Panc1 (cell line): ENCODE results near the gene ERC2. TPM values are rescaled to one million over a fixed set of nuclear protein-coding genes. Genes with fewer than 3 reads are reported as not detected.

ENCODE experiments used
- ATAC-seq: fragments of 200-7000 bp; cut with Tn5 transposase; 2 replicates; pipeline ENCODE4 v1.9.1; 2020; ENCODE audit warnings: mild to moderate bottlenecking, moderate library complexity
- BruUV-seq: library from RNA; stranded (reverse); fragments of 400-500 nt; replicated peaks from 2 replicates; lab custom pipeline; 2021; lab: Mats Ljungman, UMichigan
- CTCF ChIA-PET: fragments of 300-600 bp; sonication (Branson Sonifier 250); formaldehyde crosslinking; loops from one replicate; lab custom pipeline; 2022; ENCODE audit warnings: antibody characterized with exemption; lab: Charles Lee
- POLR2A ChIA-PET: fragments of 300-600 bp; sonication (Branson Sonifier 250); formaldehyde crosslinking; loops from one replicate; lab custom pipeline; 2022; ENCODE audit warnings: antibody characterized with exemption; lab: Charles Lee
- DNase-seq: peaks from one replicate; pipeline ENCODE4 v3.0.0-alpha.2; 2010; ENCODE audit warnings: low read depth, low spot score
- H3K27ac ChIP-seq: 2 replicates; pipeline ENCODE4 v1.5.1; 2011; ENCODE audit warnings: mild to moderate bottlenecking, low read length, inconsistent platforms
- H3K27me3 ChIP-seq: fragments of 200-500 bp; sonication (Bioruptor generic); 2 replicates; pipeline ENCODE4 v1.6.0; 2014; ENCODE audit warnings: low read length, inconsistent platforms; ENCODE audit not compliant: control insufficient read depth, insufficient read depth
- H3K36me3 ChIP-seq: fragments of 200-500 bp; sonication (Bioruptor generic); 2 replicates; pipeline ENCODE4 v1.5.1; 2014; ENCODE audit warnings: inconsistent platforms, mild to moderate bottlenecking, low read length, moderate library complexity; ENCODE audit not compliant: control insufficient read depth, insufficient read depth
- H3K4me1 ChIP-seq: 2 replicates; pipeline ENCODE4 v1.5.1; 2011; ENCODE audit warnings: inconsistent platforms, mild to moderate bottlenecking, low read length, moderate library complexity; ENCODE audit not compliant: control insufficient read depth, insufficient read depth
- H3K4me3 ChIP-seq, 2 experiments: 2 replicates each; pipeline ENCODE4 v1.5.1; 2011 to 2012; ENCODE audit warnings: low read depth in 2 of 2, low read length in 2 of 2, mild to moderate bottlenecking in 2 of 2, inconsistent platforms in 1 of 2, moderate library complexity in 1 of 2
- H3K9me3 ChIP-seq: fragments of 200-500 bp; sonication (Bioruptor generic); 2 replicates; pipeline ENCODE4 v1.5.1; 2014; ENCODE audit warnings: low read depth, mild to moderate bottlenecking, inconsistent platforms, low read length, moderate library complexity; ENCODE audit not compliant: control insufficient read depth, insufficient read depth
- POLR2AphosphoS5 ChIP-seq: IDR thresholded peaks from 2 replicates; pipeline ENCODE4 v1.6.1; 2012; ENCODE audit warnings: mild to moderate bottlenecking, low read depth, low read length, moderate library complexity
- SIN3A ChIP-seq: IDR thresholded peaks from 2 replicates; pipeline ENCODE4 v1.6.1; 2012; ENCODE audit warnings: low read depth, mild to moderate bottlenecking, low read length, moderate library complexity, borderline replicate concordance; ENCODE audit not compliant: insufficient read depth
- in situ Hi-C: cut with HindIII; loops from 2 replicates; pipeline ENCODE4 v1.10.0; 2016; ENCODE audit warnings: low sequenced_read_pairs, low pct_unique_long_range_greater_than_20kb
- intact Hi-C: fragments of 100-400 bp; cut with micrococcal nuclease; formaldehyde crosslinking; loops from one replicate; pipeline ENCODE4 v1.10.0; 2022; ENCODE audit not compliant: unreplicated experiment
- total RNA-seq: library from RNA; stranded (reverse); gene quantifications from one replicate; pipeline ENCODE4 v1.2.1, GENCODE V29; 2021; ENCODE audit not compliant: unreplicated experiment
- TF ChIP-seq, protein P1 (sequence below): fragments of 450-650 bp; IDR thresholded peaks from 2 replicates; pipeline ENCODE4 v1.5.1; 2017; ENCODE audit warnings: mild to moderate bottlenecking
- TF ChIP-seq, protein P2 (sequence below), 2 experiments: IDR thresholded peaks; 2 replicates each; pipeline ENCODE4 v1.6.1; 2011 to 2012; ENCODE audit warnings: low read depth in 2 of 2, control low read depth in 1 of 2, low read length in 1 of 2, mild to moderate bottlenecking in 1 of 2, moderate library complexity in 1 of 2; ENCODE audit not compliant: insufficient read depth in 1 of 2

The ERC2 gene
- total RNA-seq, 1 experiment from 2014 or later, result 0.33 TPM

DNA sequence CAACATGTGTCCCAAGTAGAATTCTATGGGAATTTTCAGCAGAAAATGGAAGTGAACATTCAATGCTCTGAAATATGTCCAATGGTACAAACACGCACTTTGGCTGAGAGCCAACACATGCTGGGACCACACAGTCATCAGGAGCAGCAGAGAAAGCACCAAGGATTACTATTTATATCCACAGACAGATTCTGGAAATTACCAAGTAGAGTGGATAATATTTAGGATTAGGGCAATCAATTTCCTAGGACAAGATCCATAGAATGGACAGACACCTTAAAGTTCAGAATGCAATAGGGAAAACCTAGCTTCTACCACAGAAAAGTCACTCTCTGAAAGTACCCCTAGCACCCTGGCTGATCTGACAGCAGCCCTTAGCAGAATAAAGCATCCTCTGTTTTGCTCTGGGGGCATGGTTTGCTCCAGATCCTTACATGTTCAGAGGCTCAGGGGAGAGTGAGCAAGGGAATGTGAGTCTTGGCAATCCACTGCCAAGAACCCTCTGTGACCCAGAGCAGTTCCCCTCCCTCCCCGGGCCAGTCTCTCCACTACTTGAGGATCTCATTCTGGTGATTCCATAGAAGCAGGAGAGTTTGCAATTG is 775.2 kb downstream of the ERC2 start:
- ATAC-seq (no peak), DNase-seq (no peak)
- POLR2A ChIA-PET, result no interaction called here
- Histone ChIP-seq H3K9me3 (no peaks in the 10 kb centered on the region), H3K4me3 (no peak overlapping the region), H3K4me1 (no peaks in the 10 kb centered on the region), H3K36me3 (no peaks in the 10 kb centered on the region), H3K27me3 (no peaks in the 10 kb centered on the region), H3K27ac (no peak overlapping the region)
- BruUV-seq, result no TSS peak
- TF ChIP-seq SIN3A (no peak), POLR2AphosphoS5 (no peak)
- TF ChIP-seq, protein P1, sequence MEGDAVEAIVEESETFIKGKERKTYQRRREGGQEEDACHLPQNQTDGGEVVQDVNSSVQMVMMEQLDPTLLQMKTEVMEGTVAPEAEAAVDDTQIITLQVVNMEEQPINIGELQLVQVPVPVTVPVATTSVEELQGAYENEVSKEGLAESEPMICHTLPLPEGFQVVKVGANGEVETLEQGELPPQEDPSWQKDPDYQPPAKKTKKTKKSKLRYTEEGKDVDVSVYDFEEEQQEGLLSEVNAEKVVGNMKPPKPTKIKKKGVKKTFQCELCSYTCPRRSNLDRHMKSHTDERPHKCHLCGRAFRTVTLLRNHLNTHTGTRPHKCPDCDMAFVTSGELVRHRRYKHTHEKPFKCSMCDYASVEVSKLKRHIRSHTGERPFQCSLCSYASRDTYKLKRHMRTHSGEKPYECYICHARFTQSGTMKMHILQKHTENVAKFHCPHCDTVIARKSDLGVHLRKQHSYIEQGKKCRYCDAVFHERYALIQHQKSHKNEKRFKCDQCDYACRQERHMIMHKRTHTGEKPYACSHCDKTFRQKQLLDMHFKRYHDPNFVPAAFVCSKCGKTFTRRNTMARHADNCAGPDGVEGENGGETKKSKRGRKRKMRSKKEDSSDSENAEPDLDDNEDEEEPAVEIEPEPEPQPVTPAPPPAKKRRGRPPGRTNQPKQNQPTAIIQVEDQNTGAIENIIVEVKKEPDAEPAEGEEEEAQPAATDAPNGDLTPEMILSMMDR, result no peak
- CTCF ChIA-PET, result no interaction called here
- in situ Hi-C loops (no loop called here), intact Hi-C loops (no loop called here)

DNA sequence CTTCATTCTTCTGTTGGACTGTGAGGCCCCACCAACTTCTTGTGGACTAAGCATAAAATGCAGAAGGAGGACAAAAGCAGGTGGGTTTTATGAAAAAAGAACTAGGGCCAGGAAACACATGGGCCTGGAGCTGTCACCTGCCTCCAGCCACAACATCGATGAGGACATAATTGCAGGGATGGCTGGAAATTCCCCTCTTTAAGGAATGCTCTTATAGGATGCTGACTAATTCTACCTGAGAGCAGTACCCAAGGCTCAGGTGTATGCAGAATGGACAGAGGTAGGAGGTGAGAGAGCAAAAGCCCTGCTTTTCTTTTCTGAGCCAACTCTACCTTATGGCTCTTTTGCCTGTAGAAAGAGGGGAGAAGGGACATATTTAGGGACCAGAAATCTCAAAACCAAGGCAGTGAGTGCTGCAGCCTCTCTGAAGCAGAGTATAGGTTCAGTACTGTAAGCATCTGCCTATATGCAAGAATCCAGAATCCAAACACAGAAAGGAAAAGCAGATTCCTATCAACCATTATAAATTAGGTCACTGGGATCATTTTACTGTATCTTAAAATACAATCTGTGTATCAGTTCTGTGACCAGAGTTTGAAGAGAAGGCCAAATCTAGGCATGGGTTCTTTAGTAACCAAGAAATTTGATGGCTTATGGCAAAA is 775.8 kb downstream of the ERC2 start:
- BruUV-seq, result no TSS peak
- intact Hi-C loops, result no loop called here
- in situ Hi-C loops, result no loop called here

More for the DNA sequence above, 775.8 kb downstream of the ERC2 start:
- POLR2A ChIA-PET, result no interaction called here
- CTCF ChIA-PET, result no interaction called here
- H3K4me3 ChIP-seq, result no peak overlapping the region
- ATAC-seq (no peak), DNase-seq (no peak)
- no peak overlapping the region for H3K27ac ChIP-seq
- no peaks in the 10 kb centered on the region for H3K9me3 ChIP-seq
- no peaks in the 10 kb centered on the region for H3K27me3 ChIP-seq
- no peaks in the 10 kb centered on the region for H3K36me3 ChIP-seq
- H3K4me1 ChIP-seq, result no peaks in the 10 kb centered on the region
- TF ChIP-seq, protein P2, sequence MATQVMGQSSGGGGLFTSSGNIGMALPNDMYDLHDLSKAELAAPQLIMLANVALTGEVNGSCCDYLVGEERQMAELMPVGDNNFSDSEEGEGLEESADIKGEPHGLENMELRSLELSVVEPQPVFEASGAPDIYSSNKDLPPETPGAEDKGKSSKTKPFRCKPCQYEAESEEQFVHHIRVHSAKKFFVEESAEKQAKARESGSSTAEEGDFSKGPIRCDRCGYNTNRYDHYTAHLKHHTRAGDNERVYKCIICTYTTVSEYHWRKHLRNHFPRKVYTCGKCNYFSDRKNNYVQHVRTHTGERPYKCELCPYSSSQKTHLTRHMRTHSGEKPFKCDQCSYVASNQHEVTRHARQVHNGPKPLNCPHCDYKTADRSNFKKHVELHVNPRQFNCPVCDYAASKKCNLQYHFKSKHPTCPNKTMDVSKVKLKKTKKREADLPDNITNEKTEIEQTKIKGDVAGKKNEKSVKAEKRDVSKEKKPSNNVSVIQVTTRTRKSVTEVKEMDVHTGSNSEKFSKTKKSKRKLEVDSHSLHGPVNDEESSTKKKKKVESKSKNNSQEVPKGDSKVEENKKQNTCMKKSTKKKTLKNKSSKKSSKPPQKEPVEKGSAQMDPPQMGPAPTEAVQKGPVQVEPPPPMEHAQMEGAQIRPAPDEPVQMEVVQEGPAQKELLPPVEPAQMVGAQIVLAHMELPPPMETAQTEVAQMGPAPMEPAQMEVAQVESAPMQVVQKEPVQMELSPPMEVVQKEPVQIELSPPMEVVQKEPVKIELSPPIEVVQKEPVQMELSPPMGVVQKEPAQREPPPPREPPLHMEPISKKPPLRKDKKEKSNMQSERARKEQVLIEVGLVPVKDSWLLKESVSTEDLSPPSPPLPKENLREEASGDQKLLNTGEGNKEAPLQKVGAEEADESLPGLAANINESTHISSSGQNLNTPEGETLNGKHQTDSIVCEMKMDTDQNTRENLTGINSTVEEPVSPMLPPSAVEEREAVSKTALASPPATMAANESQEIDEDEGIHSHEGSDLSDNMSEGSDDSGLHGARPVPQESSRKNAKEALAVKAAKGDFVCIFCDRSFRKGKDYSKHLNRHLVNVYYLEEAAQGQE (IDR thresholded peaks at IDR 0.05; ENCODE audit: insufficient read depth in 1 of 2, low read depth in 2 of 2, low read length in 1 of 2), result no peak
- TF ChIP-seq, protein P1, result no peak
- no peak for TF ChIP-seq POLR2AphosphoS5
- TF ChIP-seq SIN3A, result no peak
